Pericardium fibroblast (primary cell): Measurements from ENCODE around the gene KCNN4. TPM values are rescaled to one million over a fixed set of nuclear protein-coding genes. Genes with fewer than 3 reads are reported as not detected.

ENCODE experiments used
- total RNA-seq: library from RNA; depleted of rRNA; stranded (reverse); fragments of >200 nt; gene quantifications from 2 replicates; pipeline ENCODE4 v1.2.3, GENCODE V29; 2015

Gene KCNN4
- total RNA-seq: not detected in 2 replicates

GRCh38 chr19:43780706-43781525 is at the start of gene KCNN4:
KCNN4 (minus strand) TSS chr19:43780973; CDS start chr19:43780861, 112 bp downstream.

GRCh38 chr19:43826787-43827754 is 46.3 kb upstream of the KCNN4 start, which contains the start of gene ZNF283:
ZNF283 (plus strand) TSS chr19:43827321; CDS start chr19:43833505, 6,184 bp downstream.

GRCh38 chr19:43802216-43802951 is 21.6 kb upstream of the KCNN4 start, which contains the start of gene LYPD5:
LYPD5 (minus strand) TSS chr19:43802447; CDS start chr19:43802380, 67 bp downstream.

GRCh38 chr19:43754503-43755255 is 26.1 kb downstream of the KCNN4 start, which contains the start of gene SMG9:
SMG9 (minus strand) TSS chr19:43754962; CDS start chr19:43750741, 4,221 bp downstream.

Other genes starting within 250 kb of the KCNN4 start
- gene ZNF575, start 247.8 kb downstream of the KCNN4 start, total RNA-seq: 0.43 and 0.58 TPM in 2 replicates
- 17.9 and 20.3 TPM in 2 replicates for gene XRCC1, start 205.4 kb downstream of the KCNN4 start, total RNA-seq
- 0.58 and 1.8 TPM in 2 replicates for gene PINLYP, start 205.2 kb downstream of the KCNN4 start, total RNA-seq
- 8.7 and 21.2 TPM in 2 replicates for gene IRGQ, start 184.8 kb downstream of the KCNN4 start, total RNA-seq
- gene ZNF576, start 184.4 kb downstream of the KCNN4 start, total RNA-seq: 7.9 and 8.8 TPM in 2 replicates
- gene SRRM5, start 168.9 kb downstream of the KCNN4 start, total RNA-seq: 0.17 TPM in 1 of 2 replicates, not detected in the other
- gene ZNF428, start 161.3 kb downstream of the KCNN4 start, total RNA-seq: 43.9 and 60.2 TPM in 2 replicates
- gene CADM4, start 141.1 kb downstream of the KCNN4 start, total RNA-seq: 0.70 and 2.6 TPM in 2 replicates
- gene PLAUR, start 110.8 kb downstream of the KCNN4 start, total RNA-seq: 42.1 and 58.0 TPM in 2 replicates
- gene IRGC, start 64.9 kb downstream of the KCNN4 start, total RNA-seq: not detected in 2 replicates
- 9.4 and 12.8 TPM in 2 replicates for gene SMG9, start 26.0 kb downstream of the KCNN4 start, total RNA-seq
- 0.82 and 0.94 TPM in 2 replicates for gene LYPD5, start 21.5 kb upstream of the KCNN4 start, total RNA-seq
- gene ZNF283, start 46.3 kb upstream of the KCNN4 start, total RNA-seq: 2.7 and 3.7 TPM in 2 replicates
- gene ZNF404, start 103.0 kb upstream of the KCNN4 start, total RNA-seq: 2.6 and 3.3 TPM in 2 replicates
- gene ZNF45, start 154.3 kb upstream of the KCNN4 start, total RNA-seq: 5.4 and 7.7 TPM in 2 replicates
- 4.3 and 6.3 TPM in 2 replicates for gene ZNF221, start 170.3 kb upstream of the KCNN4 start, total RNA-seq
- gene ZNF155, start 203.2 kb upstream of the KCNN4 start, total RNA-seq: 5.0 and 6.3 TPM in 2 replicates
- gene ZNF230, start 222.0 kb upstream of the KCNN4 start, total RNA-seq: 3.7 and 4.0 TPM in 2 replicates
- gene ZNF222, start 244.4 kb upstream of the KCNN4 start, total RNA-seq: 0.26 and 2.1 TPM in 2 replicates